Epidermal melanocyte (primary cell): ENCODE results near the gene PDIA6.

Experiments used
- DNase-seq: peaks from one replicate; pipeline ENCODE4 v3.0.0; 2011; ENCODE audit warnings: low spot score; ENCODE audit not compliant: insufficient read length

Gene PDIA6

DNA sequence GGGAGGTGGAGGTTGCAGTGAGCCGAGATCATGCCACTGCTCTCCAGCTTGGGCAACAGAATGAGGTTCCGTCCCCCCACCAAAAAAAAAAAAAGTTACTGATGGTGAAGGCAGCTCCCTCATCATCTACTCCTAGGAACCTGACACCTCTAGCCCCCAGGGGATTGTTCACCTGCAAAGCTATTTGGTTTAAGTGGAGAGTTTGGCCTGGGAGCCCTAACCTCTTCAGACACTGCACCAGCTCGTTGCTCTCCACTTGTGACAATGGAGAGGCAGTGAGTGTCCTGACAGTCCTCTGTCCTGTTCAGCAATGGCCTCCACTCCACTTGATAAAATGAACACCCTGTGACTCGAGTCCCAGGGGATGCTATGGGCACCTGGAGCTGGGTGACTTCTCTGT, 47.7 kb downstream of the PDIA6 start:
- no peak for DNase-seq

DNA sequence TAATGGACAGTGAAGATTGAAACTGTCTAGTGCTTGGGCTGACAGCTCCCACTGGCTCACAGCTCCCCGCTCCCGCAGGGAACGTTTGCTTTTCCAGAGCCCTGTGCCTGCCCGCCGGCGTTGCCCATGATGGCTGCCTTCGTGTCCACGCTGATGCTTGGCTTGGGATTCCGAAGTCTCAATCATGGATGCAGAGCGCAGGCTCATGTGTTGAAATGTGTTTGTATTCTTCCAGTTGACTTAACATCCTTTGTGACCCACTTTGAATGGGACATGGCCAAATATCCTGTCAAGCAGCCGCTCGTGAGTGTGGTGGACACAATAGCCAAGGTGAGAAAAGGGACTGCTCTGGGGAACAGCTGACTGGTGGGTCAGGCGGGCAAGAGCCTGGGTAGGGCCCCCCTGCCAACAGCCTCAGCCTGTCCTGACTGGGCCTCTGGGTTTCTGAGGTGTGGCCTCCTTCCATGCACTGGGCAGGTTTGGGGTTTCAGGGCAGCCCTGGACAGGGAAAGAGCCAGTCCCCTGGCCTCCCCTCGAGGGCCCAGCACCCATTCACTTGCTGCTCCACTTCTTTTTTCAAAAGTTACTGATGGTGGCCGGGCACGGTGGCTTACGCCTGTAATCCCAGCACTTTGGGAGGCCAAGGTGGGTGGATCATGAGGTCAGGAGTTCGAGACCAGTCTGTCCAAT, 48.3 kb downstream of the PDIA6 start:
- no peak for DNase-seq

DNA sequence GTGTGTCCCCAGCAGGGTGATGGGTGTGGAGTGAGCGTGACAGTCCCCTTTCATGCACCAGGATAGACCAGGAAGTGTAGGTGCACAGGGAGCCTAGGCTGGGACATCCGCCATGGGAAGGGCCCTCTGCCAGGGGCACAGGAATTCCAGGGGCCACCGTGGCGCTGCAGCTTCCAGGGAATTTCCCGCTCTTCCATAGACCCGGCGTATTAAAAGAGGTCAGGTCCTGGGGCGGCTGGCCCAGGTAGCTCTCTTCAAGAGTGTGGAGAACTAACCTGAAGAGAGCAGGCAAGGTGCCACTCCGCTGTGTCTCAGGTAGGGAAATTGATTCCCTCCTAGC, 49.2 kb downstream of the PDIA6 start:
- no peak for DNase-seq

DNA sequence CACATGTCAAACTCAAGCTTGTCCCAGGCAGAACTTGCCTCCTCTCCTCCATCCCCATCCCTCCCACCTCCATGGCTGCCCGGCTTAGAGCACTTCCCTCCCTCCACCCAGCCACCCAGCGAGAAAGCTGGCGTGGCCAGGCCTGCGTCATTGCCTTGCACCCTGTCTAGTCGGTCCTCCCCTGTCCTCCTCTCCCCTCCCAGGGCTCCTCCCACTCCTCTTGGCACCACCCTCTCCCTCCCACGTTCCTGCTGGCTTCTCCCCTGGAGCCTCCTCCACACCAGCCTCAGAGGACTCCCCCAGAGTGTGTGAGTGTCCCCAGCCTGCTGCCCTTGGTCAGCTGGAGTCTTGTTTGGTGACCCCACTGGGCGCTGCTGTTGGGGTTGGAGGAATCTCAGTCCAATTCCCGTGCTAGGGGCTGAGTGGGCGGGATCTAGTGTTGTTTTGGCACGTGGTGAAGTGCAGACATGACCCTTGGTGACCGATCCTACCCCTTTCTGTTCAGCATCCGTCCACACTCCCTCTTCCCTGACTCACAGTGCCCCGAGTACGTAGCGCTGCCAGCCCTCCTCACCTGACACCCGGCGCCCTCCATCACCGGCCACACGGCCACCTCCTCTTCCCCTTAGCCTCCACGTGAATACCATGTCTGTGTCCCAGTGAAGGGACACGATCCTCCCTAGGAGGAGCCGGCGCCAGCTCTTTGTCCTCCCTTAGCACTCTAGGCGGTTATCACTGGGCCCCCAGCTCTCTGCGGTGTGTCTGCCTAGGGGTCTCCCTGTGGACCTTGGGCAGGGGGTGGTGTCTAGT, 49.7 kb downstream of the PDIA6 start:
- DNase-seq = no peak

DNA sequence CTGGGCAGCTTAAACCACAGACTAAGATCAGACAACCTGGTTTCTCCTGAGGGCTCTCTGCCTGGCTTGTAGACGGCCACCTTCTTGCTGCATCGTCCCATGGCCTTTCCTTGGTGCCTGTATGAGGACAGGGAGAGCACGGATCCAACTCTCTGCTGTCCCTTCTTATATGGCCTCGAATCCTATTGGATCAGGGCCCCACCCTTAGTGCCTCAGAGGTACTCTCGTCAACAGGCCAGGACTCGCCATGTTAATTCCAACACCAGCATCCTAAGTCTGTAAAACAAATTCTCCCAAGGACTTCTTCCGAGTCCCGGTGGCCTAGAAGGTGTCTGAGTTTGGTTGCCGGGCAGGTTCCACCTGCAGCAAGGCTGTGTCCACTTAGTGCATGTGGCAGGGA, 51.0 kb downstream of the PDIA6 start:
- DNase-seq = no peak

DNA sequence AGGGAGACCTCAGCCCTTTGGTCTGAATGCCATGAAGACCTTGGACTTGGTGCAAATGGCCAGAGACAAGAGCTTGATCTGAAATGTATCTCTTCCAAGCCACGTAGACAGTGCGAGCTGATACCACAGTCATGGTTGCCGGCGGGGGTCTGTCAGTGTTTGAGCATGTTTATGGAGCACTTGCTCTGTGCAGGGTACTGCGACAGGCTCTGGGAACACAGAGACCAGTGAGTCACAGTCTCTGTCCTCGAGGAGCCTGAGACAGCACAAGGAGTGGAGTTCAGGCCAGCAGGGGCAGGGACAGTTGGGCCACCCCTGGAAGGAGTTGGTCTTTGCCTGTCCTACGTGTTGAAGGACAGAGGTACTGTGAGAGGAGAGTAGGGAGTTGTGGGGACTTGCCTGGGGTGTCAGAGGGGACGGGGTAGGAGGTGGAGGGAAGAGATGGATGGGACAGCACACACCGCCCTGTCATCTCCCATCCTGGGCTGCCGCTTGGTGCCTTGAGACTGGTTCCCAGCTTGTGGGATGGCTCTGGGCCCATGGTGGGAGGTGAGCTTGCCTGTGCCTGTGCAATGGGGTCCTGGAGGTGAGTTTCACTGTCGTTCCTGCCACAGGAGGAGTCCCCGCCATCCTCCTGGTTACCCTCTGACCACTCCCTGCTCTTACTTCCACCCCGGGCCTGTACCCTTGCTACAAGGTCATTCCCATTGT, 51.6 kb downstream of the PDIA6 start:
- no peak for DNase-seq

DNA sequence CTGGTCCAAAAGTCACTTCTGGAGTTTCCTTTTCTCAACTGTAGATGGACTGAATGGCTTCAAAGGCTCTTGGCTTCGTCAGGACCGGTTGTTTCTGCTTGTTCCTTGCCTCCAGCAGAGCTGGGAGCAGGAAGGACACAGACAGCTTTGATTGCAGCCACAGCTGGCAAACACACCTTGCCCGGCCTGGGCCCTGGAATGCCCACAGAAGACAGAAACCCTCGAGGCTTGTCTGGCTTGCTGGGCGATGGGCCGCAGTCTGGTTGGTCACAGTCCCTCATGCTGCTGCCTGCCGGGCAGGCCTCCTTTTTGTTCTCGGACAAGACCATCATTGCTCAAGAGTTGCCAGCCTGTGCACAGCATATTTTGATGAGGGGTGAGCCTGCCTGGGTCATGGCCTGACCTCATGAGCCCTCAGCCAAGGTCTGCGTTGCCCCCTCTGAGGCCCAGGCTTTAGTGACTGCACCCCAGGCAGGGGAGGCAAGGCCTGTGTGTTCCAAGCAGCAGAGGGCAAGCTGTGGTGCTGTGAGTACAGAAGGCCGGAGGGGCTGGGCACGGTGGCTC, 53.4 kb downstream of the PDIA6 start:
- no peak for DNase-seq

DNA sequence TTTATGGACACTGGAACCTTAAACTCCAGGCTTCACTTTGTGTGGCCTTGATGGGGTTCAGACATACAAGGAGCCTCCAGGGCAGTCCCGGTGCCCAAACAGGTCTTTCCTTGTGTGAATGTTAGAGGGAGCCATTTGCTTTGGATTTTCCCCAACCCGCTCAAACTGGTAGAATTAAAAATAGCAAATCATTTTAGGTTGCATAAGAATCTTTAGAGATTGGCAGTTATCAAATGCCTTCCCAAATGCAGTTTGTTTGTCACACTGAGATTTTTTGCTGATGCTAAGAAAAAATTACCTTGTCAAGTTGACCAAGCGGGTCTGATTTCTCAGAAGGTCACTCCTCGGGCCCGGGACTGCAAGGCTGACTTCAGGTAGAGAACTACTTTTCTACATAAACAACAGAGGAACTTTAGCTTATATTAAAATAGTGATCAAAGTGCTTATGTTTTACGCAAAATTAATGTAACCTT, 54.7 kb downstream of the PDIA6 start:
- DNase-seq = no peak

DNA sequence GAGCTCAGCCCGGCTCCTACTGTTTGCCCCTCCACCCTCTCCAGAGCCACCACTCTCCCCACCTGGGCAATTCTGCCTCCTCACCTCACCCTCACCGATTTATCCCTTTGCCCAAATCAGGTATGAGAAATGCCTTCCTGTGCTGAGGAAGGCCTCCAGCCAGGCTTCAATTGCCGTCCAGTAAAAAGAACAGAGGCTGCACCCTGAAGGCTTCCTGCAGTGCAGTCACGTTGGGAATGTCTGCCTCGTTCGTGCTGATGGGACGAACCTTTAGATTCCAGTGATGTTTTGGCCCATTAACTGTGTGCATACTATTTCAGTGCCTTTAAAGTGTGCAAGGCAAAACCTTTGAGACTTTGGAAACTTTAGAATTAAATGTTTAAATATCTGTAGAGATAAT, 57.0 kb downstream of the PDIA6 start:
- DNase-seq = no peak

DNA sequence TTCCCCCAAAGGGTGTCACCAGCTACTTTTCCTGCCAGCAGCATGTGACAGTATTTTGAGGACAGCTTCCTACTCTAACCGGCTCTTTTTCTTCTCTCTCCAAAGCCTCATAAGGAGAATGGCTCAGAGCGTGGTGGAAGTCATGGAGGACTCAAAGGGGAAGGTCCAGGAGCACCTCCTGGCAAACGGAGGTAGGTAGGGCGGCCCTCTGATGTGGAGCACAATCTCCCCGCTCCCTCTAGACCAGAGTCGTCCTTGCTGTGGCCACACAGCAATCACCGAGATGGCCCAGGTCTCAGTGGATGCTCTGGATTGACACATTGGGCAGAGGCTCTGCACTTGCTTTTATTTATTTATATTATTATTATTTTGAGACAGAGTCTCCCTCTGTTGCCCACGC, 58.7 kb downstream of the PDIA6 start:
- DNase-seq = no peak

DNA sequence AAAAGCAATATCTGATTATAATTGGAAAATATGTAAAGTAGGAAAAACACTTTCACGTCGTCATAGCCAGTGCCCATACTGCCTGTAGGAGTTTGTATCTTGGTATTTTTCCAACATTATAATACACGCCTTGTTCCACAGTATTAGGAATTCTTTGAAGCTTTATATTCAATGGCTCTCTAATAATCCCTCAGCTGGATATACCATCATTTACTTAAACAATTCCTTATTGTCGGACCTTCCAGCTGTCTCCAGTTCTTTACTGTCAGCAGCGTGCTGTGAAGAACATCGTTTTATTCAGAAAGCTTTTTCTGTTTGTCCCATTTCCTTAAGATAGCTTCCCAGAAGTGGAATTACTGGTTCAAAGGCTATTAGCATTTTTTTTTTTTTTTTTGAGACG, 59.4 kb downstream of the PDIA6 start:
- DNase-seq = no peak

DNA sequence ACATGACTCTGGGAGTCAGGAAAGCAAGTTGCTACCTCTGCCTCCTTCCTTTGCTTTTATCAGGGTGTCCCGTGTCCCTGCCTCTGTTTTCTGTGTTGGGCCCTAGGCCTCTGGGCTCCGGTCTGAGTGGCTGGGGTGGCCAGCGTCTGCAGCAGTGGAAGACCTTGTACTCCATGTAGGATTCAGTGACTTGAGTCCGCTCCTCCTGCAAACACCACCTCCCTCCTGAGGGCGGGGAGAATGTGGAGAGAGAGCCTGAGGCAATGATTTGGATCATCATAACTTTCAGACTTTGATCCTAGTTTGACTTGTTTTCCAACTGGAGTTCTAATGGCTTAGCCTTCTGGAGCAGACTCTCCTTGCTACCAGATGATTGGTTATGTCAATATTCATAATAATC, 60.3 kb downstream of the PDIA6 start:
- DNase-seq = no peak

DNA sequence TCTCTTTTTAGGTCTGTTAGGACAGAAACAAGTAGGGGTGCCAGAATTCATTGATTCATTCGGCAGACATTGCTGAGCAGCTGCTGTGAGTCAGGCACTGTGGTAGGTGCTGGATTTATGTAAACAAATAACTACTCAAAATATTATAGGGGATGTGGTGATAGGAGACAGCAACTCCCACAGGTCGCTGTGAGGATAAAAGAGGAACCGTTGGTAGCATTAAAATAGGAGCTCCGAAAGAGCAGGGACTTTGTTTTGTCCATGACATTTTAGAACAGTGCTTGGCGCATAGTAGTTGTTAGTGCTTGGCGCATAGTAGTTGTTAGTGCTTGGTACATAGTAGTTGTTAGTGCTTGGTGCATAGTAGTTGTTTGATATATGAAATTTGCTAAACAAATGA, 62.0 kb downstream of the PDIA6 start:
- DNase-seq = no peak

DNA sequence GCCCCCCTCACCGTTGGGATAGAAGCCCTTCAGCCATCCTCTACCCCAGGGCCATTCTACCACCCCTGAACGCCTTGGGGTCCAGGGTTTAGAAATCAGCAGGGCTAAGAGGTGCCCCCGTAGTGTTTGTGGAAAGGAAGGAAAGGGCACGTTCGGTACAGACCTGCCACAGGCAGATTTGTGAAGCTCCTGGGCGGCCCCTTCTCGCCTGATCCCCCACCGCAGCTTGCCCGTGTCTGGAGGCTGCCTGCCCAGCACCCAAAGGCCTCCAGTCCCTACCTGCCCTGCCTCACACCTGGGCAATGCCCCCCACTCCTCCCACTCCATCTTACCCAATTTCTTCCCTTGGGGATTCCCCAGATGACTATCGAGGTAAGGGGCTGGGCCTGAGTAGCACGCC, 69.9 kb downstream of the PDIA6 start:
- no peak for DNase-seq

DNA sequence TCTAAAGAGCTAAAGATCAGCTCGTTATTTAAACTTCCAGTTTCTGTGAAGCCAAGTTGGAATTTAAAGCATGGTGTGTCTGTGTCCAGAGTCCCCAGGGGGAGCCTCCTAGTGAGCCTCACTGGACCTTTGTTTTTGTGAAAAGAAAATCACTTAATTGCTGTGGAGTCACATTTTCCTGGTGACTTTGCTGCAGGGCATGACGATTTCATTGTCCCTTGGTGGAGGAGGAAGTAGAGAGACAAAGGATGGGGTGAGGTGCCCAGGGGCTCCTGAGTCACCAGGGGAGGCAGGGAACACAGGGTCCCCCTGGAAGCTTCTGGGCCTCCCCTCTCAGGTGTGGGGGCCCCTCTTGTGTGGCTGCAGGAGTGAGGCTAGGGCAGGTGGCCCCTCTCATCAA, 71.4 kb downstream of the PDIA6 start:
- DNase-seq = no peak

DNA sequence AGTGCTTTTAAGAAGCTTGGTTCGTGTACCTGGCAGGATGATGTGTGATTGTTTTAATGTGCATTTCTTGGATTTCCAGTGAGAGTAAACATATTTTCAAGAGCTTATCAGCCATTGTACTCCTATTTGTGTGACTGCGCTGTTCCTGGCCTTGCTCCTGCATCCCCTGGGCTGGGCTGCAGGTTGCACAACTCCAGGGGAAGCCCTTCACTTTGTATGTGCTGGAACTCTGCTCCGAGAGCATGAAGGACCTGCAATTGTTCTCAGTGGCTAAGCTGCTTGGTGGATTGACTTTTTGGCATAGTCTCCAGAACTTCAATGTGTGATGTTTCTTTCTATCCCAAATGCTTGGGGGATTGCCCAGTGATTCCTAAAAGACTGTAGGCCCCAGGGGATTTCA, 72.4 kb downstream of the PDIA6 start:
- DNase-seq = no peak

DNA sequence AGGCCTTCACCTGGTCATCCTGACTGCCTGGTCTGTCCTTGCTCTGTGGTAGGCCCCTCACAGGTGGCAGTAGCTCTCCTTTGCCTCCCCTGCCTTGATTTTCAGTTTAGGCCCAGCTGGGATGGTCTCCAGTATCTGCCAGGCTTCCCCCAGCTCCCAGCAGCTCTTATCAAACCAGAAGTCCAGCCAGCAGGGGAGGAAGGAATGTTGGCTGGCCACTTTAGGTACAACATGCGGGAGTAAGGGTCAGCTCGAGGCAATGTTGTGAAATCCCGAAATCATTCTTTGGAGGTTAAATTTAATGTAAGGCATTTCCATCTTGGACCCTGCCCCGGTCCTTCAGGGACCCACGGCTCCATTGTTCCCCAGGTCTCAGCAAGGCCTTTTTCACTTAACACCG, 74.4 kb downstream of the PDIA6 start:
- no peak for DNase-seq

DNA sequence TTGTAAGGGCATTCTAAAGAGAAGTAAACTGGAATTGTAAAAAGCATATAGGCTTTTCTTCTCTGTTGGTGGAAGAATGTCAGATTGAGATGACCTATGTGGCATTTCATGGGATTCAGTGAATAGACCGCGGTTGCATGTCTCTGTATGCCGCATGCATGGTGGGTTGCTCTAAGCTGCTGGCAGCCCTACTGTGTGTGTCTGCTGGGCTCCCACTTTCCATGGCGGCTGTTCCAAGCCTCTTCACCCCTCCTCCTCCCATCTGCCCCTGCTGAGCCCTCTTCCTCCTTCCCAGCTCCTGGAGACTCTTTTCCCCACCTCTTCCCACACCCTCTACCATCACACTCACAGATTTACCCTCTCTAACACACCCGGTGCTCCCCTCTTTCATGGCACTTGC, 78.6 kb downstream of the PDIA6 start:
- no peak for DNase-seq

DNA sequence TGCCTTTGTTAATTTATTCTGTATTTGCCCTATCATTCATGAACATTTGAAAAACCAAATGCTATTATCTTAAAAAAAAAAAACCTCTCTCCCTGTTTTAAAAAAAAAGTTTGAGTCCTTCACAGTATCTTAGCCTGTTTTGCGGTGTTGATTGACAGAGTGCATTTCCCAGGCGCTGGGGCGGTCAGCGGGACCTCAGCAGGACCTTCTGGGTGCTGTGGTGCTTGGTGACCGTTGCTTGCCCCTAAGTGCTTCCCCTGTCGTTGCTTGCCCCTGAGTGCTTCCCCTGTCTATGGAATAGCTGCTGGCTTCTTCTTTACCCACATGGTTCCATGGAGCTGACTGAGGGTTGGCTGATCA, 79.0 kb downstream of the PDIA6 start:
- no peak for DNase-seq
